Gastrocnemius medialis (tissue), 4 donors: Measurements from ENCODE around the gene CAMSAP1.

Experiments used
- POLR2A ChIP-seq, 2 donors: fragments of 450-650 bp; IDR thresholded peaks; one replicate each; pipeline ENCODE4 v1.6.1; 2017; ENCODE audit warnings: antibody characterized with exemption in 2 of 2, mild to moderate bottlenecking in 2 of 2, moderate library complexity in 2 of 2
- TF ChIP-seq, protein P1 (sequence below), 5 experiments: fragments of 450-650 bp in 3 of 5; fragments of 200-600 bp in 2 of 5; sonication (generic) in 2 of 5; IDR thresholded peaks in 4 of 5; conservative IDR thresholded peaks in 1 of 5; 1 replicate in 4 of 5; 2 replicates in 1 of 5; pipeline ENCODE4 v1.5.1; 2016 to 2019; ENCODE audit warnings: antibody characterized with exemption in 5 of 5, mild to moderate bottlenecking in 3 of 5, moderate library complexity in 3 of 5

DNA sequence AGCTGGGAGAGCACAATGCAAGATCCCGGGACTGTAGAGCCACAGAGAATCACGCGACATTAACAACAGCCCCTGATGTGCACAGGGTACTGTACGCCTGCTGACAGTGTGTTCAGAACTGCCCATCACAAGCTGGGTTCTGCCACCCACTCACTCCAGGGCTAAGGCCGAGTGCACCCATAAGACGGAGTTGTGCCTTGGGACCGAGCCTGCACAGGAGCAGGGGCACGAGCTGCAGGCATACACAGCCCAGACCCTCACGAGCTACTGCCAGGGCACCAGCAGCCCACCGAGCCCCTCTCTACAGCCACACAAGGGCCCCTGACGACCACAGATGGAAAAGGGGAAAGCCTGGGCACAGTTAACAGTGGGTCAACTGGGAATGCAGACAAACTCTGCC, 67.8 kb downstream of the CAMSAP1 start:
- TF ChIP-seq, protein P1, sequence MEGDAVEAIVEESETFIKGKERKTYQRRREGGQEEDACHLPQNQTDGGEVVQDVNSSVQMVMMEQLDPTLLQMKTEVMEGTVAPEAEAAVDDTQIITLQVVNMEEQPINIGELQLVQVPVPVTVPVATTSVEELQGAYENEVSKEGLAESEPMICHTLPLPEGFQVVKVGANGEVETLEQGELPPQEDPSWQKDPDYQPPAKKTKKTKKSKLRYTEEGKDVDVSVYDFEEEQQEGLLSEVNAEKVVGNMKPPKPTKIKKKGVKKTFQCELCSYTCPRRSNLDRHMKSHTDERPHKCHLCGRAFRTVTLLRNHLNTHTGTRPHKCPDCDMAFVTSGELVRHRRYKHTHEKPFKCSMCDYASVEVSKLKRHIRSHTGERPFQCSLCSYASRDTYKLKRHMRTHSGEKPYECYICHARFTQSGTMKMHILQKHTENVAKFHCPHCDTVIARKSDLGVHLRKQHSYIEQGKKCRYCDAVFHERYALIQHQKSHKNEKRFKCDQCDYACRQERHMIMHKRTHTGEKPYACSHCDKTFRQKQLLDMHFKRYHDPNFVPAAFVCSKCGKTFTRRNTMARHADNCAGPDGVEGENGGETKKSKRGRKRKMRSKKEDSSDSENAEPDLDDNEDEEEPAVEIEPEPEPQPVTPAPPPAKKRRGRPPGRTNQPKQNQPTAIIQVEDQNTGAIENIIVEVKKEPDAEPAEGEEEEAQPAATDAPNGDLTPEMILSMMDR (IDR thresholded peaks at IDR 0.05 in 4 of 5, conservative IDR thresholded peaks at IDR 0.05 in 1 of 5): no peak
- TF ChIP-seq POLR2A (IDR thresholded peaks at IDR 0.05): no peak
